H1 (cell line): Measurements from ENCODE around the gene CDK15. TPM values are rescaled to one million over a fixed set of nuclear protein-coding genes. Genes with fewer than 3 reads are reported as not detected.

ENCODE experiments used
- SIX5 ChIP-seq: IDR thresholded peaks from 2 replicates; pipeline ENCODE4 v1.6.1; 2011; ENCODE audit warnings: mild to moderate bottlenecking, low read depth, low read length
- polyA plus RNA-seq, 7 experiments: library from polyadenylated mRNA; depleted of rRNA in 3 of 7; stranded (reverse) in 5 of 7; unstranded in 2 of 7; fragments of >200 nt in 5 of 7; fragments of 200-250 nt in 2 of 7; gene quantifications; 1 replicate in 5 of 7; 2 replicates in 1 of 7; 4 replicates in 1 of 7; pipeline versions ENCODE4 v1.2.1 to v1.2.3, GENCODE V29; 2011 to 2013; ENCODE audit warnings: missing spikeins in 2 of 7, mixed read lengths in 2 of 7
- total RNA-seq: library from RNA; stranded (reverse); fragmentation: NEBNext Ultra II Directional; extraction: Animal tissue kit (Norgen Biotek cat#: 25700); gene quantifications from 2 replicates; pipeline ENCODE4 v1.2.1, GENCODE V29; 2021
- TF ChIP-seq, protein P1 (sequence below): IDR thresholded peaks from 2 replicates; pipeline ENCODE4 v1.6.1; 2012; ENCODE audit warnings: inconsistent platforms

Gene CDK15
- total and polyA plus RNA-seq, 2 of the 8 experiments (the other 6 are each of a cell fraction or from before 2014, with no cell fraction given), result 0.03 TPM; not detected in 1

DNA sequence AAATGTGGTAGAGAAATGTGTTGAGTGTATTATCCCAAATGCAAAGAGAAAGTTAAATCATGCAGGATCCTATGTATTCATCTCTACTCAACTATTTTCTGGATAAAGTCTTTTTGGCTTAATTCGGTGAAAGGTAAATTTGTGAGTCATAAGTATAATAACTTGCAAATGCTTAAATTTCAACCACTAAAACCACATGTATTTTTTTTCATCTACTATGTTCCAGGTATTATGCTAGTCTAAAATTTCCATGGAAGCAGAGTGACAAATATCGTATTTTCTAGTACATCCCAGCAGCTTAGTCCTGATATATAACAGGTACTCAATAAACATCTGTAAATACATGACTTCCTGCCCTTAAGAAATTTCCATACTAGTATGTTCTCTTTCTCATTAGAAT lies 31.8 kb upstream of the CDK15 start (continued):
- TF ChIP-seq, protein P1, sequence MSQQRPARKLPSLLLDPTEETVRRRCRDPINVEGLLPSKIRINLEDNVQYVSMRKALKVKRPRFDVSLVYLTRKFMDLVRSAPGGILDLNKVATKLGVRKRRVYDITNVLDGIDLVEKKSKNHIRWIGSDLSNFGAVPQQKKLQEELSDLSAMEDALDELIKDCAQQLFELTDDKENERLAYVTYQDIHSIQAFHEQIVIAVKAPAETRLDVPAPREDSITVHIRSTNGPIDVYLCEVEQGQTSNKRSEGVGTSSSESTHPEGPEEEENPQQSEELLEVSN, result no peak
- no peak for TF ChIP-seq SIX5
